Stimulated activated CD8-positive, alpha-beta memory T cell treated with anti-CD3 and anti-CD28 coated beads, Interleukin-7, amount 100 ng/mL, for 24 hours (primary cell): Measurements from ENCODE around the gene TIMM13.
A peak's percentile ranks its signal among the peaks of the same experiment; 100 is the strongest.
"Not testable (repeated sequence)": the region's sequence is repeated elsewhere in the genome, so short reads cannot be mapped to it uniquely, and the experiment has no call there.

Source experiments
- DNase-seq: peaks from one replicate; pipeline ENCODE4 v3.0.0-alpha.2; 2020; ENCODE audit warnings: low read depth

Gene TIMM13

GRCh38 chr19:2427429-2428320, at the start of gene TIMM13:
Gene TIMM13 (minus strand): TSS chr19:2427586. CDS start chr19:2427533, 53 bp downstream.
- peak; percentile 92 for DNase-seq

- DNase-seq, result no peak
These were observed 49.2 kb upstream of the TIMM13 start for GRCh38 chr19:2476451-2477140.

GRCh38 chr19:2475702-2476450, 48.5 kb upstream of the TIMM13 start, which contains the start of gene GADD45B:
Gene GADD45B (plus strand): TSS chr19:2476127. CDS start chr19:2476359, 232 bp downstream.
- peak; percentile 94 for DNase-seq

GRCh38 chr19:2475018-2475701, 47.8 kb upstream of the TIMM13 start:
- no peak for DNase-seq

- DNase-seq, result peak; percentile 79
These were observed 47.0 kb upstream of the TIMM13 start for GRCh38 chr19:2474232-2475017.

GRCh38 chr19:2469915-2470200, 42.5 kb upstream of the TIMM13 start:
- DNase-seq, result not testable (repeated sequence)

- DNase-seq, result no peak
These were observed 41.9 kb upstream of the TIMM13 start for GRCh38 chr19:2469102-2469914.

- no peak for DNase-seq
These were observed 41.2 kb upstream of the TIMM13 start for GRCh38 chr19:2468596-2468995.

- DNase-seq, result no peak
These were observed 37.0 kb upstream of the TIMM13 start for GRCh38 chr19:2464389-2464788.

- DNase-seq, result not testable (repeated sequence)
These were observed 36.3 kb upstream of the TIMM13 start for GRCh38 chr19:2463694-2464093.

- DNase-seq, result no peak
These were observed 35.4 kb upstream of the TIMM13 start for GRCh38 chr19:2462635-2463421.

- no peak for DNase-seq
These were observed 34.6 kb upstream of the TIMM13 start for GRCh38 chr19:2461751-2462634.

GRCh38 chr19:2460245-2460644, 32.9 kb upstream of the TIMM13 start:
- DNase-seq, result no peak

- not testable (repeated sequence) for DNase-seq
These were observed 31.4 kb upstream of the TIMM13 start for GRCh38 chr19:2458776-2459175.

GRCh38 chr19:2458054-2458453, 30.7 kb upstream of the TIMM13 start:
- no peak for DNase-seq

GRCh38 chr19:2457394-2458037, 30.1 kb upstream of the TIMM13 start:
- DNase-seq, result no peak

- DNase-seq, result peak; percentile 21
These were observed 28.6 kb upstream of the TIMM13 start for GRCh38 chr19:2455851-2456570.
